ENCODE data around the gene GRID2IP. TPM values are rescaled to one million over a fixed set of nuclear protein-coding genes. Genes with fewer than 3 reads are reported as not detected.

Gene GRID2IP
- total and polyA plus RNA-seq, 2 of the 13 experiments (the other 11 are each of a cell fraction or from before 2014, with no cell fraction given), result 0.03 TPM; not detected in 1

GRCh38 chr7:6589829-6590644, 38.8 kb upstream of the GRID2IP start, which contains the start of gene INTS15 (continued):
- TF ChIP-seq ZNF350 (CRISPR knock-in tag; IDR thresholded peaks at IDR 0.05; ENCODE audit: borderline replicate concordance, low read depth), result no peak; the same call in 1 of the 2 replicates
- TF ChIP-seq ZNF296 (CRISPR knock-in tag; conservative IDR thresholded peaks at IDR 0.05), result no peak
- TF ChIP-seq ZNF276 (CRISPR knock-in tag; IDR thresholded peaks at IDR 0.05; ENCODE audit: low read depth), result no peak
- TF ChIP-seq ZNF232 (CRISPR knock-in tag; IDR thresholded peaks at IDR 0.05; ENCODE audit: borderline replicate concordance), result no peak
- no peak for TF ChIP-seq RFX5 (IDR thresholded peaks at IDR 0.05; ENCODE audit: low read depth, low read length)
- TF ChIP-seq SRSF9 (IDR thresholded peaks at IDR 0.05; ENCODE audit: borderline replicate concordance, insufficient read depth, low read depth, low read length, poor library complexity, severe bottlenecking), result no peak
- peak; percentile 90 for TF ChIP-seq MYPOP (CRISPR knock-in tag; IDR thresholded peaks at IDR 0.05)
- TF ChIP-seq KDM2A (CRISPR knock-in tag; IDR thresholded peaks at IDR 0.05; ENCODE audit: borderline replicate concordance, low read depth), result peak; percentile 96
- TF ChIP-seq ZNF468 (CRISPR knock-in tag; IDR thresholded peaks at IDR 0.05), result no peak
- no peak for TF ChIP-seq ZFYVE20 (CRISPR knock-in tag; IDR thresholded peaks at IDR 0.05; ENCODE audit: borderline replicate concordance, low read depth)
- no peak for TF ChIP-seq ZNF577 (CRISPR knock-in tag; IDR thresholded peaks at IDR 0.05; ENCODE audit: borderline replicate concordance, low read depth)
- TF ChIP-seq ZBTB26 (CRISPR knock-in tag; IDR thresholded peaks at IDR 0.05; ENCODE audit: borderline replicate concordance), result no peak
- TF ChIP-seq ZBTB40 (IDR thresholded peaks at IDR 0.05), result no peak
- TF ChIP-seq ZBTB40 (CRISPR knock-in tag; IDR thresholded peaks at IDR 0.05), result peak; percentile 69
